H1 (cell line): ENCODE results near the gene SSRP1. TPM values are rescaled to one million over a fixed set of nuclear protein-coding genes. Genes with fewer than 3 reads are reported as not detected.

Experiments
- CTCF ChIA-PET: fragments of 300-600 bp; sonication (Branson Sonifier 250); formaldehyde crosslinking; loops from one replicate; lab custom pipeline; 2021; ENCODE audit not compliant: partially characterized antibody; lab: Charles Lee
- POLR2A ChIA-PET: fragments of 300-600 bp; sonication (Branson Sonifier 250); formaldehyde crosslinking; loops from one replicate; lab custom pipeline; 2021; ENCODE audit warnings: inconsistent platforms; ENCODE audit not compliant: partially characterized antibody; lab: Charles Lee
- DNase-seq, 2 experiments: peaks; one replicate each; pipeline versions ENCODE4 v3.0.0 to v3.0.0-alpha.2; 2010 to 2022; ENCODE audit warnings: low spot score in 2 of 2, low read depth in 1 of 2, mixed read lengths in 1 of 2
- FAIRE-seq: peaks from 2 replicates; lab custom pipeline; 2011; peaks lifted over from hg19 to GRCh38; lab: Jason Lieb, UNC
- H2AFZ ChIP-seq: 2 replicates; pipeline ENCODE4 v1.8.1; 2012; ENCODE audit warnings: low read length, inconsistent platforms
- H2AK5ac ChIP-seq: 2 replicates; pipeline ENCODE4 v1.6.1; 2013; ENCODE audit warnings: low read depth, low read length
- H2BK120ac ChIP-seq: replicated peaks from 2 replicates; pipeline ENCODE3; 2013; ENCODE audit warnings: low read depth, low read length, inconsistent platforms
- H2BK12ac ChIP-seq: 2 replicates; pipeline ENCODE4 v1.6.1; 2013; ENCODE audit warnings: low read depth, low read length
- H2BK15ac ChIP-seq: 2 replicates; pipeline ENCODE4 v1.6.1; 2013; ENCODE audit warnings: low read length
- H2BK20ac ChIP-seq: 2 replicates; pipeline ENCODE4 v1.6.1; 2013; ENCODE audit warnings: low read length
- H2BK5ac ChIP-seq: 2 replicates; pipeline ENCODE4 v1.6.1; 2013; ENCODE audit warnings: low read depth, low read length
- H3K14ac ChIP-seq: 2 replicates; pipeline ENCODE4 v1.6.1; 2013; ENCODE audit warnings: inconsistent platforms; ENCODE audit not compliant: insufficient read length
- H3K18ac ChIP-seq: 2 replicates; pipeline ENCODE4 v1.6.1; 2013; ENCODE audit warnings: low read length; ENCODE audit errors: extremely low read depth
- H3K23ac ChIP-seq: 2 replicates; pipeline ENCODE4 v1.6.1; 2013; ENCODE audit warnings: inconsistent platforms; ENCODE audit not compliant: insufficient read length
- H3K23me2 ChIP-seq: 2 replicates; pipeline ENCODE4 v1.6.1; 2013; ENCODE audit warnings: low read depth, low read length
- H3K27ac ChIP-seq: 2 replicates; pipeline ENCODE4 v1.6.1; 2011; ENCODE audit warnings: low read depth, low read length, inconsistent platforms
- H3K27me3 ChIP-seq, 4 experiments: replicated peaks in 1 of 4; 1 replicate in 1 of 4; 2 replicates in 3 of 4; pipeline versions ENCODE4 v1.6.1 to v1.8.1; 2011 to 2013; ENCODE audit warnings: low read length in 3 of 4, mild to moderate bottlenecking in 3 of 4, inconsistent platforms in 2 of 4, mixed read lengths in 2 of 4, moderate library complexity in 1 of 4; ENCODE audit not compliant: control insufficient read depth in 3 of 4, insufficient read depth in 3 of 4; ENCODE audit errors: extremely low read depth in 1 of 4
- H3K36me3 ChIP-seq, 4 experiments: 2 replicates each; pipeline versions ENCODE4 v1.6.1 to v1.8.1; 2011 to 2013; ENCODE audit warnings: mild to moderate bottlenecking in 4 of 4, low read length in 3 of 4, moderate library complexity in 2 of 4, control low read depth in 1 of 4, inconsistent platforms in 1 of 4; ENCODE audit not compliant: insufficient read depth in 4 of 4, control insufficient read depth in 2 of 4
- H3K4ac ChIP-seq: replicated peaks from 2 replicates; pipeline ENCODE3; 2013; ENCODE audit warnings: low read length, low read depth, mixed read lengths, inconsistent platforms; ENCODE audit not compliant: insufficient read length
- H3K4me1 ChIP-seq, 4 experiments: replicated peaks in 1 of 4; 1 replicate in 1 of 4; 2 replicates in 3 of 4; pipeline versions ENCODE4 v1.6.1 to v1.8.1; 2011 to 2013; ENCODE audit warnings: low read length in 3 of 4, inconsistent platforms in 2 of 4, mixed read lengths in 1 of 4; ENCODE audit not compliant: insufficient read depth in 4 of 4, control insufficient read depth in 3 of 4
- H3K4me2 ChIP-seq, 2 experiments: 2 replicates each; pipeline versions ENCODE4 v1.6.1 to v1.8.1; 2011 to 2013; ENCODE audit warnings: low read depth in 2 of 2, low read length in 2 of 2, control low read depth in 1 of 2, inconsistent platforms in 1 of 2, mild to moderate bottlenecking in 1 of 2; ENCODE audit not compliant: insufficient read depth in 1 of 2
- H3K4me3 ChIP-seq, 4 experiments: fragments of 200-600, 300-600 bp in 1 of 4; sonication (generic), shearing (Covaris generic), sonication (Bioruptor Twin) in 1 of 4; 2 replicates each; pipeline versions ENCODE4 v1.5.1 to v1.8.1; 2011 to 2016; ENCODE audit warnings: low read length in 4 of 4, low read depth in 3 of 4, control low read depth in 2 of 4, inconsistent platforms in 2 of 4, mild to moderate bottlenecking in 2 of 4, mixed read lengths in 1 of 4, moderate library complexity in 1 of 4; ENCODE audit not compliant: insufficient read depth in 2 of 4; ENCODE audit errors: extremely low read depth in 1 of 4
- H3K56ac ChIP-seq: replicated peaks from 2 replicates; pipeline ENCODE3; 2013; ENCODE audit warnings: low read depth, mild to moderate bottlenecking, mixed read lengths, low read length, inconsistent platforms; ENCODE audit not compliant: insufficient read length
- H3K79me1 ChIP-seq: 2 replicates; pipeline ENCODE4 v1.6.1; 2013; ENCODE audit warnings: low read depth, low read length, control low read depth
- H3K79me2 ChIP-seq, 2 experiments: 2 replicates each; pipeline versions ENCODE4 v1.6.1 to v1.8.1; 2012 to 2013; ENCODE audit warnings: low read length in 2 of 2, mild to moderate bottlenecking in 2 of 2, inconsistent platforms in 1 of 2; ENCODE audit not compliant: insufficient read depth in 2 of 2, control insufficient read depth in 1 of 2
- H3K9ac ChIP-seq, 4 experiments: replicated peaks in 1 of 4; 1 replicate in 1 of 4; 2 replicates in 3 of 4; pipeline versions ENCODE4 v1.6.1 to v1.8.1; 2011 to 2013; ENCODE audit warnings: low read depth in 3 of 4, low read length in 3 of 4, control low read depth in 2 of 4, mild to moderate bottlenecking in 2 of 4, moderate library complexity in 2 of 4, inconsistent platforms in 1 of 4; ENCODE audit errors: extremely low read depth in 1 of 4
- H3K9me3 ChIP-seq, 2 experiments: 2 replicates each; pipeline versions ENCODE4 v1.6.1 to v1.8.1; 2012 to 2013; ENCODE audit warnings: mild to moderate bottlenecking in 2 of 2, moderate library complexity in 2 of 2, control low read depth in 1 of 2, inconsistent platforms in 1 of 2, low read depth in 1 of 2, low read length in 1 of 2, mixed read lengths in 1 of 2; ENCODE audit not compliant: insufficient read depth in 2 of 2
- H4K20me1 ChIP-seq, 2 experiments: replicated peaks in 1 of 2; 2 replicates each; pipeline versions ENCODE3 to v1.8.1; 2011 to 2013; ENCODE audit warnings: inconsistent platforms in 2 of 2, low read length in 2 of 2, mild to moderate bottlenecking in 1 of 2; ENCODE audit not compliant: insufficient read depth in 2 of 2, control insufficient read depth in 1 of 2
- H4K5ac ChIP-seq: 2 replicates; pipeline ENCODE4 v1.6.1; 2013; ENCODE audit warnings: low read length, low read depth, mixed read lengths, inconsistent platforms; ENCODE audit not compliant: insufficient read length
- H4K8ac ChIP-seq: 2 replicates; pipeline ENCODE4 v1.8.0; 2013; ENCODE audit warnings: mild to moderate bottlenecking, moderate library complexity, low read length, inconsistent platforms; ENCODE audit not compliant: insufficient read depth; ENCODE audit errors: extremely low read depth
- H4K91ac ChIP-seq: replicated peaks from 2 replicates; pipeline ENCODE3; 2013; ENCODE audit warnings: low read length, mixed read lengths, inconsistent platforms; ENCODE audit not compliant: insufficient read length
- EP300 ChIP-seq, 2 experiments: IDR thresholded peaks; 1 replicate in 1 of 2; 2 replicates in 1 of 2; pipeline ENCODE4 v1.6.1; 2011 to 2012; ENCODE audit warnings: low read depth in 2 of 2, low read length in 2 of 2, mild to moderate bottlenecking in 2 of 2, borderline replicate concordance in 1 of 2, inconsistent platforms in 1 of 2, moderate library complexity in 1 of 2
- FOSL1 ChIP-seq: IDR thresholded peaks from 2 replicates; pipeline ENCODE4 v1.6.1; 2011; ENCODE audit warnings: mild to moderate bottlenecking, low read depth, low read length, moderate library complexity; ENCODE audit not compliant: insufficient read depth
- GABPA ChIP-seq: IDR thresholded peaks from 2 replicates; pipeline ENCODE4 v1.6.1; 2011; ENCODE audit warnings: mild to moderate bottlenecking, low read length, moderate library complexity, borderline replicate concordance; ENCODE audit not compliant: insufficient read depth
- GTF2F1 ChIP-seq: IDR thresholded peaks from 2 replicates; pipeline ENCODE4 v1.6.1; 2012; ENCODE audit warnings: low read depth, low read length, improper control_type of control experiment, borderline replicate concordance
- HDAC6 ChIP-seq: IDR thresholded peaks from one replicate; pipeline ENCODE4 v1.7.1; 2012; ENCODE audit warnings: low read depth, mild to moderate bottlenecking, inconsistent platforms, low read length, moderate library complexity
- JUN ChIP-seq: IDR thresholded peaks from 2 replicates; pipeline ENCODE4 v1.6.1; 2011; ENCODE audit warnings: low read depth, mild to moderate bottlenecking, improper control_type of control experiment, low read length
- PHF8 ChIP-seq: fragments of 200-600 bp; sonication (generic); conservative IDR thresholded peaks from 2 replicates; pipeline ENCODE4 v1.7.1; 2012; ENCODE audit warnings: low read depth, mild to moderate bottlenecking, inconsistent platforms, low read length, moderate library complexity
- POLR2AphosphoS5 ChIP-seq: IDR thresholded peaks from 2 replicates; pipeline ENCODE4 v1.6.1; 2011; ENCODE audit warnings: low read depth, low read length
- RBBP5 ChIP-seq: IDR thresholded peaks from 2 replicates; pipeline ENCODE4 v1.7.1; 2012; ENCODE audit warnings: low read depth, mild to moderate bottlenecking, inconsistent platforms, low read length, moderate library complexity, borderline replicate concordance
- SRF ChIP-seq: IDR thresholded peaks from 2 replicates; pipeline ENCODE4 v1.6.1; 2011; ENCODE audit warnings: mild to moderate bottlenecking, low read depth, low read length, moderate library complexity
- WGBS, 2 experiments: shearing (Covaris generic) in 1 of 2; methylation state at CpG; one replicate each; pipeline versions ENCODE4 v1.1.6 to v1.1.7; 2013 to 2015; ENCODE audit warnings: low lambda C conversion rate in 2 of 2, mixed read lengths in 2 of 2, inconsistent platforms in 1 of 2, low coverage in 1 of 2, missing lambda C conversion rate in 1 of 2; ENCODE audit not compliant: insufficient replicate concordance in 2 of 2, insufficient coverage in 1 of 2, insufficient read length in 1 of 2; ENCODE audit errors: extremely low coverage in 1 of 2, missing lambda C conversion rate in 1 of 2; 5-methylcytosine and 5-hydroxymethylcytosine counted together
- polyA plus RNA-seq, 7 experiments: library from polyadenylated mRNA; depleted of rRNA in 3 of 7; stranded (reverse) in 5 of 7; unstranded in 2 of 7; fragments of >200 nt in 5 of 7; fragments of 200-250 nt in 2 of 7; gene quantifications; 1 replicate in 5 of 7; 2 replicates in 1 of 7; 4 replicates in 1 of 7; pipeline versions ENCODE4 v1.2.1 to v1.2.3, GENCODE V29; 2011 to 2013; ENCODE audit warnings: missing spikeins in 2 of 7, mixed read lengths in 2 of 7
- total RNA-seq: library from RNA; stranded (reverse); fragmentation: NEBNext Ultra II Directional; extraction: Animal tissue kit (Norgen Biotek cat#: 25700); gene quantifications from 2 replicates; pipeline ENCODE4 v1.2.1, GENCODE V29; 2021
- TF ChIP-seq, protein P1 (sequence below), 3 experiments: IDR thresholded peaks; 1 replicate in 2 of 3; 2 replicates in 1 of 3; pipeline versions ENCODE4 v1.5.1 to v1.6.1; 2011; ENCODE audit warnings: low read length in 3 of 3, mild to moderate bottlenecking in 3 of 3, inconsistent platforms in 2 of 3, low read depth in 1 of 3, moderate library complexity in 1 of 3; ENCODE audit not compliant: insufficient read depth in 1 of 3; ENCODE audit errors: control extremely low read depth in 1 of 3

Gene SSRP1
- total and polyA plus RNA-seq, 2 of the 8 experiments (the other 6 are each of a cell fraction or from before 2014, with no cell fraction given) = 259 to 281 TPM

- Histone ChIP-seq H2BK15ac (no peak overlapping the region), H4K8ac (no peak overlapping the region), H3K4me1 (peaks cover 3 to 8% (median 3%) of the 10 kb centered on the region in 4 experiments; a peak in 6 of 7 replicates), H3K27me3 (no peaks in the 10 kb centered on the region), H4K5ac (no peak overlapping the region), H2BK20ac (no peak overlapping the region), H3K4me3 (no peak overlapping the region), H3K23me2 (peaks cover 4% of the 10 kb centered on the region), H2BK12ac (no peak overlapping the region), H3K9me3 (no peaks in the 10 kb centered on the region), H3K4ac (no peak overlapping the region), H3K79me2 (peaks cover 12 to 29% of the 10 kb centered on the region in 2 experiments), H2AK5ac (no peak overlapping the region), H4K91ac (no peak overlapping the region), H3K18ac (no peak overlapping the region), H3K14ac (no peak overlapping the region), H2BK5ac (no peak overlapping the region), H2AFZ (no peak overlapping the region), H4K20me1 (peaks cover 2 to 7% of the 10 kb centered on the region in 2 experiments), H3K4me2 (no peak overlapping the region), H3K9ac (no peak overlapping the region), H2BK120ac (no peak overlapping the region), H3K79me1 (peaks cover 8% of the 10 kb centered on the region), H3K27ac (no peak overlapping the region), H3K56ac (no peak overlapping the region), H3K36me3 (peaks cover 55 to 78% (median 70%) of the 10 kb centered on the region in 4 experiments), H3K23ac (no peak overlapping the region)
- WGBS, 2 experiments = 94% methylated on average over 14 of the region's 14 CpGs; no CpG with 5 or more reads in 1 of the 2 experiments
- DNase-seq (no peak), FAIRE-seq (no peak)
- POLR2A ChIA-PET = interaction anchor here (0.5 to 45.7 kb wide), 6 partner anchors 22 to 317 kb away, joined by 3 to 1279 read pairs (median 4); partner anchors contain the start of gene TNKS1BP1
- CTCF ChIA-PET = interaction anchor here (1.0 to 1.8 kb wide), 6 partner anchors 8 to 160 kb away, joined by 3 to 4 read pairs (median 3); no protein-coding TSS in a partner anchor
- no peak for TF ChIP-seq JUN
- no peak for TF ChIP-seq PHF8
- TF ChIP-seq GABPA = no peak
- TF ChIP-seq HDAC6 = no peak
- TF ChIP-seq RBBP5 = no peak
- TF ChIP-seq SRF = no peak
- no peak for TF ChIP-seq POLR2AphosphoS5
- TF ChIP-seq, protein P1, sequence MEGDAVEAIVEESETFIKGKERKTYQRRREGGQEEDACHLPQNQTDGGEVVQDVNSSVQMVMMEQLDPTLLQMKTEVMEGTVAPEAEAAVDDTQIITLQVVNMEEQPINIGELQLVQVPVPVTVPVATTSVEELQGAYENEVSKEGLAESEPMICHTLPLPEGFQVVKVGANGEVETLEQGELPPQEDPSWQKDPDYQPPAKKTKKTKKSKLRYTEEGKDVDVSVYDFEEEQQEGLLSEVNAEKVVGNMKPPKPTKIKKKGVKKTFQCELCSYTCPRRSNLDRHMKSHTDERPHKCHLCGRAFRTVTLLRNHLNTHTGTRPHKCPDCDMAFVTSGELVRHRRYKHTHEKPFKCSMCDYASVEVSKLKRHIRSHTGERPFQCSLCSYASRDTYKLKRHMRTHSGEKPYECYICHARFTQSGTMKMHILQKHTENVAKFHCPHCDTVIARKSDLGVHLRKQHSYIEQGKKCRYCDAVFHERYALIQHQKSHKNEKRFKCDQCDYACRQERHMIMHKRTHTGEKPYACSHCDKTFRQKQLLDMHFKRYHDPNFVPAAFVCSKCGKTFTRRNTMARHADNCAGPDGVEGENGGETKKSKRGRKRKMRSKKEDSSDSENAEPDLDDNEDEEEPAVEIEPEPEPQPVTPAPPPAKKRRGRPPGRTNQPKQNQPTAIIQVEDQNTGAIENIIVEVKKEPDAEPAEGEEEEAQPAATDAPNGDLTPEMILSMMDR (IDR thresholded peaks at IDR 0.05; ENCODE audit: control extremely low read depth in 1 of 3, insufficient read depth in 1 of 3, low read depth in 1 of 3, low read length in 3 of 3) = no peak
- no peak for TF ChIP-seq EP300 (IDR thresholded peaks at IDR 0.05; ENCODE audit: borderline replicate concordance in 1 of 2, low read depth in 2 of 2, low read length in 2 of 2)
- no peak for TF ChIP-seq GTF2F1
- no peak for TF ChIP-seq FOSL1
Measured at GRCh38 chr11:57331720-57332119, 4.0 kb downstream of the SSRP1 start.
